Testis (tissue), 2 donors: ENCODE results near the gene IRF5.

ENCODE experiments used
- CTCF ChIP-seq, 3 experiments: fragments of 450-650 bp in 2 of 3; fragments of 200-600 bp in 1 of 3; sonication (generic) in 1 of 3; IDR thresholded peaks; one replicate each; pipeline ENCODE4 v1.5.1; 2016 to 2019; ENCODE audit warnings: antibody characterized with exemption in 3 of 3, mild to moderate bottlenecking in 2 of 3, moderate library complexity in 1 of 3
- POLR2A ChIP-seq: fragments of 450-650 bp; IDR thresholded peaks from one replicate; pipeline ENCODE4 v1.6.1; 2017; ENCODE audit warnings: antibody characterized with exemption, mild to moderate bottlenecking, moderate library complexity

DNA sequence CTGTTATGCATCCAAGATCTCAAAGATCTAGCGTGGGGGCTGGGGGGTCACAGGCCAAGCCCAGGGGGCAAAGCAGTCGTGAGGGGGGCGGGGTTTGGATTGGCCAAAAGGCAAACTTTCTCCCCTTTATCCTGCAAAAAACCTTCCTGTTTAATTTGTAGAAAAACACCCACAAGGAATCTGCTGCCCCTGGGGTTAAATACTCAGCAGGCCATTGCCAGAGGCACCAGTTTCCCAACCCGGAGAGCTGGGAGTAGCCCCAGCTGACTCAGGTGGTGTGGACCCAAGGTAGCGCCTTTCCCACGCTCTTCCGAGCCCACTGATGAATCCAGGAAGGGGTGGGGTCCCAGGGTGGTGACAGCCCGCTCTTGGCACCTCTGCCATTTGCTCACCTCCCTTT lies 48.6 kb upstream of the IRF5 start:
- TF ChIP-seq POLR2A (no peak), CTCF (IDR thresholded peaks at IDR 0.05) (no peak)
